ENCODE measurements around the gene XIRP1.

XIRP1 gene

GRCh38 chr3:39143051-39143885 is 49.1 kb downstream of the XIRP1 start:
- no peak for DNase-seq

DNA sequence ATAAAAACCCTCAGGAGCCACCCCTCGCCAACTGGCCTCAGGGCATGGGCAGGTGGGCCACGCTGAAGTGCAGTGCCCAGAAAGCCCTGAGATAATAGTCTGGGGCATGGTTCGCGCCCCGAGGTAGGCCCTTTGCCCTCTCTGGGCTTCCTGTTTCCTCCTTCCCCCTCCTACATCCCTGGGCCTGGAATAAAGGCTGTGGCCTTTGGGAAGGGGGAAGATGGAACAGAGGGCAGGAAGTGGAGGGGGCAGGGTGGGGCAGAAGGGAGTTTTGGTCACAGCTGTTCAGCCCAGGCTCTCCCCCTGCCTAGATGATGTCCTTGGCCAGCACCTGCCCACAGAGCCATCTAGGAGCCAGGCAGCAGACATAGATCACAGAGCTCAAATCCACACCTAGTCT is 50.3 kb downstream of the XIRP1 start:
- no peak for DNase-seq

GRCh38 chr3:39141171-39141995 is 51.0 kb downstream of the XIRP1 start:
- no peak for DNase-seq

DNA sequence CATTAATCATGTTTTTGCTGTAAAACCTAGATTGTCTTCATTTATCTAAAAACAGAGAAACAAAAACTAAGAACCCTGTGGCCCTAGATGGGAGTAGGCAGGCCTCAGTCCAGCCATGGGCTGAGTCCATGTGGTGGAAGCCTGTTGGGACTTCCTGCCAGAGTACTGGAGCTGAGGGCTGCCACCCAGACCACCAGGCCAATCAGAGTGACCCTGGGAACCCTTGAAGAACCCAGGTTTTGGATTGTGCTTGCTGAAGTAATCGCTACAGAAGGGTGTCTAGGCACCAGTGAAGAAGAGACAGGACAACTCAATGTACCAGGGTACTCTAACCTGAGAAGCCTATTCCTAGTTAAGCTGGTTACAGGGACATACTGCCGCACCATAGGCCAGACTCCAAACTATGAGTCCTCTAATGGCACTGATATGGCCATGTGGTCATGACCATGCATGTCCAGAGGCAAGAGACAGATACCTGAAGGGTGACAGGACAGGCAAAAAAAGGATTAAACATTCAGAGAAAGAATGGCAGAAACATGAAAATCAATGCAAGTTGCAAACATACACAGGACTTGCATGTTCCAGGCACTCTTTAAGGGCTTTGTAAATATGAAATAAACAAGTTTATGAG is 51.9 kb downstream of the XIRP1 start:
- no peak for DNase-seq

GRCh38 chr3:39139442-39139841 is 53.0 kb downstream of the XIRP1 start:
- no peak for DNase-seq

- no peak for DNase-seq
These were observed 53.5 kb downstream of the XIRP1 start for GRCh38 chr3:39138804-39139415.

DNA sequence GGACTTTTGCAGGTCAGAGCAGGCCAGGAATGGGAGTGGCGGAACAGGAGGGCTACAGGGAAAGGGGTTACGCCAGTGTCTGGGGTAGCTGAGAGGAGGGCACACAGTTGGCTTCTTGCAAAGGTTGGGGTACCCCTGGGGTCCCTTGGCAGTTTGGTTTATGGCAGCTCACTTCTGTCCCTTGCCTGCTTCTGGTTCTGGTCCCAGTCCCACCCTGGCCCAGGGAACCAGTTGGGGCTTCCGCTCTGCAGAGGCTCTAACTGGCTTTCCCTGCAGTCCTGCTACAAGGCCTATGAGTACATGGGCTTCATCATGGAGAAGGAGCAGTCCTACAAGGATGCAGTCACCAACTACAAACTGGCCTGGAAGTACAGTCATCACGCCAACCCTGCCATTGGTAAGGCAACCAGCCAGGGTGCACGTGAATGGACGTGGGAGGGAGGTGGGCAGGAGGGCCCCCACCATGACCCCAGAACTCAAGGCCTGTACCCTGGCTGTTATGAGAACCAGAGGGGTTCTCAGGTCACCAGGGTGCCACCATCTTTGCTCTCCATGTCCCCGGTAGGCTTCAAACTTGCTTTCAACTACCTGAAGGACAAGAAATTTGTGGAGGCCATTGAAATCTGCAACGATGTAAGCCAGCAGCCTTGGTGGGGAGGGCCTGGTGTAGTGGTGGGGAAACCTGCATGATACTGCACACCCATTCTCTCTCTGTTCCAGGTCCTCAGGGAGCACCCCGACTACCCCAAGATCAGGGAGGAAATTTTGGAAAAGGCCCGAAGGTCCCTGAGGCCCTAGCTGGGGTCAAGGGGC is 54.2 kb downstream of the XIRP1 start:
- no peak for DNase-seq

DNA sequence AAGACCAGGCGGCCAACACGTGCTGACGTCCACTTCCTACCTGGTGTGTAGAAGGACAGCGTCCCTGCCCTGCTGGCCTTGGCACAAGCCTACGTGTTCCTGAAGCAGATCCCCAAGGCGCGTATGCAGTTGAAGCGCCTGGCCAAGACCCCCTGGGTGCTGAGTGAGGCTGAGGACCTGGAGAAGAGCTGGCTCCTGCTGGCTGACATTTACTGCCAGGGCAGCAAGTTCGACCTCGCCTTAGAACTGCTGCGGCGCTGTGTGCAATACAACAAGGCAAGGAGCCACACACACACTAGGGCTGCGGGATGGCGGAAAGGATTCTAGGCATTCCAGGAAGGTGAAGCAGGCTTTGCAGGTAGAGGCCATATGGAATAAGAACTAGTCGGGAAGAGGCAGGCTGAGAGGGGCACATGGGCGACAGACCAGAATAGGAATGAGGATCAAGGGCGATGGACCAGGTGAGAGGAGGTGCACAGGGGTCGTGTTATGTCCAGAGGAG is 54.9 kb downstream of the XIRP1 start:
- DNase-seq: no peak

DNA sequence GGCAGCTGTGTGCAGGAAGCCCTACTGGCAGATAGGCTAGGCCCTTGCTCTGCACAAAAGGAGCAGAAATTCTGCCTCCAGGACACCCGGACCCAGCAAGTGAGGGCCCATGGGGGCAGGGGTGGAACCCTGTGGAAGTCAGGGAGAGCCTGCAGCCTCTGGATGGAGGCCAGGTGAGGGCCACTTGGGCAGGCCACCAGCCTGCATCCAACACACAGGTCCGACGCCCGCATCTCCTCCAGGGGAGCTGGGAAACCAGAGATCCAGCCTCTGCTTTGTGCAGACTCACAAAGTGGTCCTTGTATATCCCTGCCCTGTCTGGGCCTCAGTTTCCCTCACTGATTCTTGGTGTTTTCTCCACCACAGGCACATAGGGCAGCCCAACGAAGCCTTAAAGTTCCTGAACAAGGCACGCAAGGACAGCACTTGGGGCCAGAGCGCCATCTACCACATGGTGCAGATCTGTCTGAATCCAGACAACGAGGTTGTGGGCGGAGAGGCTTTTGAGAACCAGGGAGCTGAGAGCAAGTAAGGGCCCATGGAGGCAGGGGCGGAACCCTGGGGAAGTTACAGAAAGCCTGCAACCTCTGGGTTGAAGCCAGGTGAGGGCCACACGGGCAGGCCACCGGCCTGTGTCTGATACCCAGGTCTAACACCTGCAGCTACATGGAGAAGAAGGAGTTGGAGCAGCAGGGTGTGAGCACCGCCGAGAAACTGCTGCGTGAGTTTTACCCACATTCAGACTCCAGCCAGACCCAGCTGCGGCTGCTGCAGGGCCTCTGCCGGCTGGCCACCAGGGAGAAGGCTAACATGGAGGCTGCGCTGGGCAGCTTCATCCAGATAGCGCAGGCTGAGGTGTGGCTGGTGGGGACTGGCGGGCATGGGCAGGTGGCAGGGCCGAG is 55.6 kb downstream of the XIRP1 start:
- no peak for DNase-seq

GRCh38 chr3:39135170-39135805 is 57.1 kb downstream of the XIRP1 start:
- DNase-seq: no peak

GRCh38 chr3:39134305-39134704 is 58.1 kb downstream of the XIRP1 start:
- DNase-seq: no peak

GRCh38 chr3:39133822-39134221 is 58.6 kb downstream of the XIRP1 start:
- DNase-seq: no peak
